Upper lobe of left lung (tissue), 6 donors: ENCODE results near the gene PNKD. TPM values are rescaled to one million over a fixed set of nuclear protein-coding genes. Genes with fewer than 3 reads are reported as not detected.

Experiments
- ATAC-seq, 2 donors: fragments of 200-7000 bp; cut with Tn5 transposase; one replicate each; pipeline ENCODE4 v1.9.1; 2022; ENCODE audit warnings: mild to moderate bottlenecking in 2 of 2, moderate library complexity in 2 of 2; ENCODE audit not compliant: low FRiP score in 2 of 2
- DNase-seq, 2 donors: peaks; one replicate each; pipeline ENCODE4 v3.0.0-alpha.2; 2019 to 2020
- H3K27ac ChIP-seq, 4 donors: fragments of 200-600 bp; sonication (generic); one replicate each; pipeline ENCODE4 v1.5.1; 2016 to 2019
- H3K27me3 ChIP-seq, 4 donors: fragments of 200-600 bp; sonication (generic); one replicate each; pipeline ENCODE4 v1.5.1; 2017 to 2019
- H3K36me3 ChIP-seq, 4 donors: fragments of 200-600 bp; sonication (generic); one replicate each; pipeline ENCODE4 v1.5.1; 2016 to 2019
- H3K4me1 ChIP-seq, 4 donors: fragments of 200-600 bp; sonication (generic); one replicate each; pipeline ENCODE4 v1.5.1; 2018 to 2019
- H3K4me3 ChIP-seq, 4 donors: fragments of 200-600 bp; sonication (generic); one replicate each; pipeline ENCODE4 v1.5.1; 2017 to 2019; ENCODE audit warnings: mild to moderate bottlenecking in 2 of 4, moderate library complexity in 1 of 4
- H3K9me3 ChIP-seq, 4 donors: fragments of 200-600 bp; sonication (generic); one replicate each; pipeline ENCODE4 v1.5.1; 2018 to 2019
- CTCF ChIP-seq, 6 experiments: fragments of 450-650 bp in 4 of 6; fragments of 200-600 bp in 2 of 6; sonication (generic) in 2 of 6; IDR thresholded peaks; one replicate each; pipeline ENCODE4 v1.5.1; 2016 to 2019; ENCODE audit warnings: antibody characterized with exemption in 6 of 6
- EP300 ChIP-seq, 4 donors: sonication (generic); formaldehyde crosslinking; IDR thresholded peaks; one replicate each; pipeline ENCODE4 v1.5.1; 2017; ENCODE audit warnings: antibody characterized with exemption in 4 of 4, control low read depth in 2 of 4
- POLR2A ChIP-seq, 4 donors: fragments of 450-650 bp; IDR thresholded peaks; one replicate each; pipeline ENCODE4 v1.5.1; 2016 to 2017; ENCODE audit warnings: antibody characterized with exemption in 4 of 4, mild to moderate bottlenecking in 2 of 4
- POLR2AphosphoS5 ChIP-seq, 2 donors: sonication (generic); formaldehyde crosslinking; IDR thresholded peaks; one replicate each; pipeline ENCODE4 v1.5.1; 2017; ENCODE audit warnings: antibody characterized with exemption in 2 of 2
- WGBS, 2 donors: methylation state at CpG; one replicate each; pipeline ENCODE4 v1.1.5; 2017 to 2018; 5-methylcytosine and 5-hydroxymethylcytosine counted together
- total RNA-seq, 6 donors: library from RNA; depleted of rRNA in 4 of 6; stranded (reverse); fragments of >200 nt in 4 of 6; gene quantifications; one replicate each; pipeline versions ENCODE4 v1.1.0 to v1.2.1, GENCODE V29; 2016 to 2021
- donor health status: DM: no; HTN: no; CAD: no; lungs with moderate emphysema.
- donor health status: DM: no; HTN: yes; CAD: no; lungs with severe emphysema.

The PNKD gene, protein sequence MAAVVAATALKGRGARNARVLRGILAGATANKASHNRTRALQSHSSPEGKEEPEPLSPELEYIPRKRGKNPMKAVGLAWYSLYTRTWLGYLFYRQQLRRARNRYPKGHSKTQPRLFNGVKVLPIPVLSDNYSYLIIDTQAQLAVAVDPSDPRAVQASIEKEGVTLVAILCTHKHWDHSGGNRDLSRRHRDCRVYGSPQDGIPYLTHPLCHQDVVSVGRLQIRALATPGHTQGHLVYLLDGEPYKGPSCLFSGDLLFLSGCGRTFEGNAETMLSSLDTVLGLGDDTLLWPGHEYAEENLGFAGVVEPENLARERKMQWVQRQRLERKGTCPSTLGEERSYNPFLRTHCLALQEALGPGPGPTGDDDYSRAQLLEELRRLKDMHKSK
- total RNA-seq, result 100 to 1,000 TPM in 2 of 6 donors, 10 to 100 TPM in 4; 69.8 to 153 (median 87.2) TPM

GRCh38 chr2:218269900-218270720 is at the start of gene PNKD, which contains the start of gene AAMP:
Gene PNKD, plus strand, starts transcription at chr2:218270519. Its CDS starts 17 bp downstream, at chr2:218270536.
Gene AAMP, minus strand, starts transcription at chr2:218270137. Its CDS starts 51 bp downstream, at chr2:218270086.
- peak; percentile 95 to 98 for ATAC-seq
- H3K9me3 ChIP-seq, result no peaks in the 10 kb centered on the region
- TF ChIP-seq CTCF (IDR thresholded peaks at IDR 0.05) (peak in 4 of 6 experiments; percentile 17 to 51 (median 28)), POLR2AphosphoS5 (IDR thresholded peaks at IDR 0.05) (peak; percentile 74 to 86), POLR2A (IDR thresholded peaks at IDR 0.05) (peak in 3 of 4 donors; percentile 33 to 85 (median 66)), EP300 (IDR thresholded peaks at IDR 0.05) (peak in 1 of 4 donors; percentile 5)
- peak; percentile 98 to 100 for DNase-seq
- H3K36me3 ChIP-seq, result peaks cover 16 to 53% (median 41%) of the 10 kb centered on the region in 4 donors
- peaks cover 42 to 61% (median 47%) of the 10 kb centered on the region in 4 donors for H3K4me1 ChIP-seq
- peak within 1 kb of the TSS; percentile 72 to 89 (median 80) for H3K27ac ChIP-seq
- peak within 1 kb of the TSS; percentile 69 to 82 (median 75) for H3K4me3 ChIP-seq
- H3K27me3 ChIP-seq, result no peaks in the 10 kb centered on the region
- 0% methylated on average over 25 to 41 of the region's 64 CpGs for WGBS, 2 donors

DNA sequence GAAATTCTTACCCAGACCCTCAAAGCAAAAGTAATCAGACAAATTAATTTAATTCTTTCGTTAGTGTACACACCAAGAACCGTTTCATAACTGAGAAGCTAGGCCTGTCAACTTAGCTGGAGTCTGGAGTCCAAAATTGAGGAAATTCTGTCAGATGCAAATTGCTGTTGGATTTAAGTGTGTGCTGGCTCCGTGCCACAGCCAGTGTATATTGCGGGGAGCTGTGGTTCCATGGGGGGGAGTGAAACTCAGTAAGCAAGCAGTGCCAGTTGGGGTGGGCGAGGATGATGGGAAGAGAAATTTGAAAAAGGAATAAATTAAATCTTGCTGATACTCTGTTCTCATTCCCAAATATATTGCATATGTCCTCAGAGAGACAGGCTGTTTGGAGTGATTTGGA is 49.3 kb upstream of the PNKD start:
- H3K9me3 ChIP-seq, result no peaks in the 10 kb centered on the region
- DNase-seq, result no peak
- no peak for ATAC-seq
- peaks cover under 1 to 38% (median 18%) of the 10 kb centered on the region in 4 donors for H3K36me3 ChIP-seq
- H3K27me3 ChIP-seq, result no peaks in the 10 kb centered on the region
- WGBS, 2 donors, result 43 to 44% methylated on average over 5 of the region's 5 CpGs
- H3K4me3 ChIP-seq, result no peak overlapping the region
- TF ChIP-seq POLR2A (IDR thresholded peaks at IDR 0.05) (no peak), EP300 (IDR thresholded peaks at IDR 0.05) (no peak), POLR2AphosphoS5 (IDR thresholded peaks at IDR 0.05) (no peak), CTCF (IDR thresholded peaks at IDR 0.05) (no peak)
- H3K27ac ChIP-seq, result peak overlapping the region in 2 of 4 donors; percentile 10 to 96
- H3K4me1 ChIP-seq, result peaks cover 67 to 84% (median 68%) of the 10 kb centered on the region in 4 donors

GRCh38 chr2:218223046-218223445 is 47.3 kb upstream of the PNKD start:
- H3K4me3 ChIP-seq, result no peak overlapping the region
- peak overlapping the region in 3 of 4 donors; percentile 21 to 57 (median 42) for H3K27ac ChIP-seq
- WGBS, 2 donors, result 60 to 66% methylated on average over 5 of the region's 5 CpGs
- DNase-seq (no peak), ATAC-seq (no peak)
- H3K36me3 ChIP-seq, result peaks cover 7 to 59% (median 35%) of the 10 kb centered on the region in 4 donors
- TF ChIP-seq POLR2AphosphoS5 (IDR thresholded peaks at IDR 0.05) (no peak), EP300 (IDR thresholded peaks at IDR 0.05) (no peak), CTCF (IDR thresholded peaks at IDR 0.05) (no peak), POLR2A (IDR thresholded peaks at IDR 0.05) (no peak)
- peaks cover 67 to 82% (median 68%) of the 10 kb centered on the region in 4 donors for H3K4me1 ChIP-seq
- no peaks in the 10 kb centered on the region for H3K9me3 ChIP-seq
- H3K27me3 ChIP-seq, result no peaks in the 10 kb centered on the region

- DNase-seq, result no peak
- H3K27me3 ChIP-seq, result no peaks in the 10 kb centered on the region
- no peaks in the 10 kb centered on the region for H3K9me3 ChIP-seq
- WGBS, 2 donors, result 50 to 72% methylated on average over 1 of the region's 1 CpG
- peaks cover 66 to 82% (median 68%) of the 10 kb centered on the region in 4 donors for H3K4me1 ChIP-seq
- TF ChIP-seq POLR2A (IDR thresholded peaks at IDR 0.05) (no peak), CTCF (IDR thresholded peaks at IDR 0.05) (no peak), EP300 (IDR thresholded peaks at IDR 0.05) (no peak), POLR2AphosphoS5 (IDR thresholded peaks at IDR 0.05) (no peak)
- no peak for ATAC-seq
- no peak overlapping the region for H3K4me3 ChIP-seq
- peak overlapping the region in 2 of 4 donors; percentile 6 to 25 for H3K27ac ChIP-seq
- peaks cover 7 to 70% (median 42%) of the 10 kb centered on the region in 4 donors for H3K36me3 ChIP-seq
These were observed 46.1 kb upstream of the PNKD start for GRCh38 chr2:218224186-218224585.
